ENCODE data around the gene NSDHL. TPM values are rescaled to one million over a fixed set of nuclear protein-coding genes. Genes with fewer than 3 reads are reported as not detected.

The NSDHL gene
- total RNA-seq, 1 experiment from 2014 or later = 22.1 TPM

DNA sequence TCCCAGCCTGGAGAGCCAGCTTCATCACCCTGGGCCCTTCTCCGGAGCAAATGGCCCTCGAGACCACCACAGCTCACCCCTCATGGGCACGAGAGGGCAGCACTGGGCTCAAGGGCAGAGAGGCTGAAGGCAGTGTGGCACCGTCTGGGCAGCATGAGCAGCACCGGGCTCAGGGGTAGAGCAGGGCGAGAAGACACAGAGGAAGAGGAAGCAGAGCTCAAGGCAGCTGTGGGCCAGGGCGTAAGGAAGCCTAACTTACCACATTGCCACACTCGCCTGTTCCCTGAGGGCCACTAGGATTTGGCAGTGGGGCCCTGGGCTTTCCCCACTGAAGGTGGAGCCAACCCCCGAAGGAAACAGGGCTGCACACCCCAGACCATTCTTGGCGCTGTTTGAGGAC lies 82.5 kb downstream of the NSDHL start:
- Histone ChIP-seq H3K9me3 (ENCODE audit: control insufficient read depth in 1 of 2, insufficient read depth in 1 of 2, low read depth in 1 of 2, low read length in 2 of 2) (no peaks in the 10 kb centered on the region), H3K79me2 (ENCODE audit: insufficient read depth, low read length) (no peaks in the 10 kb centered on the region), H3K9me2 (ENCODE audit: insufficient read depth) (no peaks in the 10 kb centered on the region), H2AFZ (ENCODE audit: low read depth, low read length, poor library complexity, severe bottlenecking) (no peak overlapping the region), H3K4me3 (replicated peaks in 1 of 2; ENCODE audit: low read depth in 1 of 2, low read length in 2 of 2) (no peak overlapping the region), H3K4me2 (ENCODE audit: low read length) (no peak overlapping the region), H3K4me1 (ENCODE audit: control insufficient read depth in 1 of 2, insufficient read depth in 2 of 2, low read length in 2 of 2) (peaks cover 10 to 16% of the 10 kb centered on the region in 2 experiments), H3K9ac (ENCODE audit: low read length) (no peak overlapping the region), H3K36me3 (ENCODE audit: control insufficient read depth in 1 of 2, insufficient read depth in 2 of 2, low read length in 2 of 2) (no peaks in the 10 kb centered on the region), H3K27me3 (ENCODE audit: insufficient read depth, low read length) (no peaks in the 10 kb centered on the region), H4K20me1 (ENCODE audit: insufficient read depth) (no peaks in the 10 kb centered on the region), H3K27ac (ENCODE audit: low read depth, low read length) (no peak overlapping the region)
- ChIA-PET RAD21 (ENCODE audit: low non-redundant PET in 1 of 2, low total read pairs in 2 of 2, uncharacterized antibody in 2 of 2, unreplicated experiment in 2 of 2) (no interaction called here), POLR2A (no interaction called here), CTCF (interaction anchor here (0.7 kb wide), 1 partner anchor 12 kb away, joined by 3 read pairs; no protein-coding TSS in a partner anchor)
- no peak for ATAC-seq
- intact Hi-C loops (cut with micrococcal nuclease) = no loop called here
- 0 out of 6 replicates have a peak, but pooled peaks of 1 of the 3 experiments have one; percentile 8 for TF ChIP-seq CTCF (IDR thresholded peaks at IDR 0.05 in 2 of 3, conservative IDR thresholded peaks at IDR 0.05 in 1 of 3; ENCODE audit: borderline replicate concordance in 1 of 3, insufficient read depth in 1 of 3, low read depth in 2 of 3, low read length in 2 of 3)
- TF ChIP-seq SP1 (IDR thresholded peaks at IDR 0.05; ENCODE audit: low read depth) = no peak
- DNase-seq (ENCODE audit: low read depth, low spot score) = no peak
- BruUV-seq (replicated peaks) = no TSS peak

- Histone ChIP-seq H3K4me1 (ENCODE audit: control insufficient read depth in 1 of 2, insufficient read depth in 2 of 2, low read length in 2 of 2) (peaks cover 10 to 16% of the 10 kb centered on the region in 2 experiments), H3K79me2 (ENCODE audit: insufficient read depth, low read length) (no peaks in the 10 kb centered on the region), H2AFZ (ENCODE audit: low read depth, low read length, poor library complexity, severe bottlenecking) (no peak overlapping the region), H3K9ac (ENCODE audit: low read length) (no peak overlapping the region), H4K20me1 (ENCODE audit: insufficient read depth) (no peaks in the 10 kb centered on the region), H3K4me2 (ENCODE audit: low read length) (no peak overlapping the region), H3K36me3 (ENCODE audit: control insufficient read depth in 1 of 2, insufficient read depth in 2 of 2, low read length in 2 of 2) (no peaks in the 10 kb centered on the region), H3K9me3 (ENCODE audit: control insufficient read depth in 1 of 2, insufficient read depth in 1 of 2, low read depth in 1 of 2, low read length in 2 of 2) (no peaks in the 10 kb centered on the region), H3K4me3 (replicated peaks in 1 of 2; ENCODE audit: low read depth in 1 of 2, low read length in 2 of 2) (no peak overlapping the region), H3K27me3 (ENCODE audit: insufficient read depth, low read length) (no peaks in the 10 kb centered on the region), H3K27ac (ENCODE audit: low read depth, low read length) (no peak overlapping the region), H3K9me2 (ENCODE audit: insufficient read depth) (no peaks in the 10 kb centered on the region)
- TF ChIP-seq POLR2A (IDR thresholded peaks at IDR 0.05; ENCODE audit: borderline replicate concordance, extremely low read depth, insufficient read depth, insufficient read length) (no peak), CTCF (IDR thresholded peaks at IDR 0.05 in 2 of 3, conservative IDR thresholded peaks at IDR 0.05 in 1 of 3; ENCODE audit: borderline replicate concordance in 1 of 3, insufficient read depth in 1 of 3, low read depth in 2 of 3, low read length in 2 of 3) (no peak), SP1 (IDR thresholded peaks at IDR 0.05; ENCODE audit: low read depth) (no peak), FOSL1 (IDR thresholded peaks at IDR 0.05; ENCODE audit: low read depth) (no peak), TCF7L2 (IDR thresholded peaks at IDR 0.05; ENCODE audit: borderline replicate concordance, extremely low read depth, insufficient read depth, insufficient read length) (no peak), ELF1 (IDR thresholded peaks at IDR 0.05; ENCODE audit: borderline replicate concordance, low read depth) (no peak)
- ATAC-seq (no peak), DNase-seq (ENCODE audit: low read depth, low spot score) (no peak)
- intact Hi-C loops (cut with micrococcal nuclease) = no loop called here
- RAD21 ChIA-PET (ENCODE audit: low non-redundant PET in 1 of 2, low total read pairs in 2 of 2, uncharacterized antibody in 2 of 2, unreplicated experiment in 2 of 2) = no interaction called here
- POLR2A ChIA-PET = no interaction called here
- CTCF ChIA-PET = no interaction called here
- BruUV-seq (replicated peaks) = no TSS peak
Measured at GRCh38 chrX:152913910-152914309, 83.0 kb downstream of the NSDHL start.
